Colonic mucosa (tissue), 4 donors: ENCODE data around the gene CPT1A. TPM values are rescaled to one million over a fixed set of nuclear protein-coding genes. Genes with fewer than 3 reads are reported as not detected.

Source experiments
- DNase-seq: peaks from one replicate; pipeline ENCODE4 v3.0.0-alpha.2; 2020
- H3K27ac ChIP-seq: fragments of 200-600 bp; one replicate; pipeline ENCODE4 v1.8.0; 2021
- H3K27me3 ChIP-seq: fragments of 200-600 bp; one replicate; pipeline ENCODE4 v1.8.0; 2021
- H3K36me3 ChIP-seq: fragments of 200-600 bp; one replicate; pipeline ENCODE4 v1.8.0; 2021
- H3K4me1 ChIP-seq: fragments of 200-600 bp; one replicate; pipeline ENCODE4 v1.8.0; 2021; ENCODE audit warnings: mild to moderate bottlenecking
- H3K4me3 ChIP-seq: fragments of 200-600 bp; one replicate; pipeline ENCODE4 v1.8.0; 2021
- H3K9ac ChIP-seq, 2 donors: one replicate each; pipeline ENCODE4 v1.7.0; 2013; ENCODE audit warnings: control low read depth in 2 of 2, low read depth in 2 of 2, low read length in 2 of 2
- H3K9me3 ChIP-seq: fragments of 200-600 bp; one replicate; pipeline ENCODE4 v1.8.0; 2021
- intact Hi-C: fragments of 100-400 bp; cut with DNase I; formaldehyde crosslinking; loops from one replicate; pipeline ENCODE4 v1.14.1; 2022
- total RNA-seq, 2 donors: library from RNA; stranded (reverse); fragmentation: NEBNext Ultra II Directional in 1 of 2; extraction: Animal tissue kit (Norgen Biotek cat#: 25700) in 1 of 2; gene quantifications; one replicate each; pipeline ENCODE4 v1.2.1, GENCODE V29; 2021
- TF ChIP-seq, protein P1 (sequence below): fragments of 200-600 bp; IDR thresholded peaks from one replicate; pipeline ENCODE4 v1.8.0; 2022; ENCODE audit warnings: antibody characterized with exemption, mild to moderate bottlenecking
- donor health status: healthy.
- donor health status: DM: no; HTN: no; CAD: no.
- donor health status: DM: no; HTN: no; CAD: no.

The CPT1A gene
- total RNA-seq, 2 donors from 2014 or later = 197 to 213 TPM

DNA sequence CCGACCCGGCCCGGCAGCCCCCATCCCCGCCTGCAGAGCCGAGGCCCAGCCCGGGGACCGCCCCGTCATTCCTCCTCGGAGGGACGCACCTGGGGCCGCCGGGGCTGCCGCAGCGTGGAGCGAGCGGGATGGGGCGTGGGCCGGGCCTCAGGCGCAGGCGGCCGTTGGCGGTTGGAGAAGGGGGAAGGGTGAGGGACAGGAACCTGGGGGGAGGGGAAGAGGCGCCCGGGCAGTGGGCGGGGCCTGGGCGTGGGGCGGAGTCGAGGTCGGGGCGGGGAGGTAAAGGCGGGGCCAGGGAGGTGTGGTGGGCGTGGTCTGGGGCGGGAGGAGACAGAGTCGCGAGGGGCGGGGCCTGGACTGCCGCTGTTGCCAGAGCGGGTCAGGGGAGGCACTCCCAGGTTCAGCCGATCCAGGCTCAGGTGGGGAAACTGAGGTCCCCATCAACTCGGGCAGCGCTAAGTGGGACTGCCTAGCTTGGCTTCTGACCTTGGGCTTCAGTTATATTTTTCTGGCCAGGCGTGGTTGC, 90.3 kb downstream of the CPT1A start, which contains the start of gene TESMIN:
TSS of gene TESMIN (minus strand) at position 190 of the 526 bp plus-strand sequence. CDS start 860 bp downstream, outside the sequence.
- DNase-seq = peak; percentile 98
- Histone ChIP-seq H3K9me3 (no peaks in the 10 kb centered on the region), H3K4me1 (no peaks in the 10 kb centered on the region), H3K9ac (peak within 1 kb of the TSS in 1 of 2 donors; percentile 72), H3K4me3 (peak within 1 kb of the TSS; percentile 54), H3K27ac (no peak within 1 kb of the TSS), H3K27me3 (no peaks in the 10 kb centered on the region), H3K36me3 (no peaks in the 10 kb centered on the region)
- intact Hi-C loops = no loop called here
- TF ChIP-seq, protein P1, sequence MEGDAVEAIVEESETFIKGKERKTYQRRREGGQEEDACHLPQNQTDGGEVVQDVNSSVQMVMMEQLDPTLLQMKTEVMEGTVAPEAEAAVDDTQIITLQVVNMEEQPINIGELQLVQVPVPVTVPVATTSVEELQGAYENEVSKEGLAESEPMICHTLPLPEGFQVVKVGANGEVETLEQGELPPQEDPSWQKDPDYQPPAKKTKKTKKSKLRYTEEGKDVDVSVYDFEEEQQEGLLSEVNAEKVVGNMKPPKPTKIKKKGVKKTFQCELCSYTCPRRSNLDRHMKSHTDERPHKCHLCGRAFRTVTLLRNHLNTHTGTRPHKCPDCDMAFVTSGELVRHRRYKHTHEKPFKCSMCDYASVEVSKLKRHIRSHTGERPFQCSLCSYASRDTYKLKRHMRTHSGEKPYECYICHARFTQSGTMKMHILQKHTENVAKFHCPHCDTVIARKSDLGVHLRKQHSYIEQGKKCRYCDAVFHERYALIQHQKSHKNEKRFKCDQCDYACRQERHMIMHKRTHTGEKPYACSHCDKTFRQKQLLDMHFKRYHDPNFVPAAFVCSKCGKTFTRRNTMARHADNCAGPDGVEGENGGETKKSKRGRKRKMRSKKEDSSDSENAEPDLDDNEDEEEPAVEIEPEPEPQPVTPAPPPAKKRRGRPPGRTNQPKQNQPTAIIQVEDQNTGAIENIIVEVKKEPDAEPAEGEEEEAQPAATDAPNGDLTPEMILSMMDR = no peak

DNA sequence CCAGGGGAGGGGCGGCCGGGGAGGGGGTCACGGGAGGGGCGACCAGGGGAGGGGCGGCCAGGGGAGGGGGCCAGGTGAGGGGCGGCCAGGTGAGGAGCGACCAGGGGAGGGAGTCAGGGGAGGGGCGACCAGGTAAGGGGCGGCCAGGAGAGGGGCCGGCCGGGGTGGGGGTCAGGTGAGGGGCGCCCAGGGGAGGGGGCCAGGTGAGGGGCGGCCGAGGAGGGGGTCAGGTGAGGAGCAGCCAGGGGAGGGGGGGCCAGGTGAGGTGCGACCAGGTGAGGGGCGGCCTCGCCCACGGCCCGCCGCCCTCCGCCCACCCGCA, 90.8 kb downstream of the CPT1A start:
- H3K4me3 ChIP-seq = peak overlapping the region; percentile 54

DNA sequence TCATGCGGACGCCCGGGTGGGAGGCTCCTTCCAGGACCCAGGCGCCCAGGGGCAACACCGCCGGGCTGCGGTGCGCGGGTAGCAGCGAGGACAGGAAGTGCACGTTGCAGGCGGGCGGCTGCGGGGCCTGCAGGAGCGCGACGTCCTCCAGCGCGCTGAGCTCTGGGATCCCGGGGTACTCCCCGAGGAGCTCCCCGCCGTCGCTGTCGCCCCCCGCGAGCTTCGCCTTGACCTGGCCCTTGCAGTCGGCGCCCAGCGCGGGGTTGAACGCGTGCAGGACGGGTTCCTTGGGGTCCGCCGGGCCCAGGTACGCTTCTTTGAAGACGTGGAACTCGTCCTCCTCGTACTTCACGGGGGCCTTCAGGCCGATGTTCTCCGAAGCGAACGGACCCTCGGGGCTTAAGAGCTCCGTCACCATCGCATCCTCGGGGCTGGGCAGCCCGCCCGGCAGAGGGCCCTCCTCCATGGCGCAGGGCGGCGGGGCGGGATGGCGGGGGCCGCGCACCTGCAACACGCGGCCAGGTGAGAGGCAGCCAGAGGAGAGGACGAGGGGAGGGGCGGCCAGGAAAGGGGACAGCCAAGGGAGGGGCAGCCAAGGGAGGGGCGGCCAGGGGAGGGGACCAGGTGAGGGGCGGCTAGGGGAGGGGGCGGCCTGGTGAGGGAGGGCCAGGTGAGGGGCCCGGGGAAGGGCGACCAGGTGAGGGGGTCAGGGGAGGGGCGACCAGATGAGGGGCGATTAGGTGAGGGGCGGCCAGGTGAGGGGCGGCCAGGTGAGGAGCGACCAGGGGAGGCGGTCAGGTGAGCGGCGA, 91.3 kb downstream of the CPT1A start:
- no peak overlapping the region for H3K9ac ChIP-seq
- H3K27ac ChIP-seq = no peak overlapping the region
- H3K9me3 ChIP-seq = no peaks in the 10 kb centered on the region
- no peaks in the 10 kb centered on the region for H3K27me3 ChIP-seq
- TF ChIP-seq, protein P1 = no peak
- peak overlapping the region; percentile 0 for H3K4me3 ChIP-seq
- H3K36me3 ChIP-seq = no peaks in the 10 kb centered on the region
- no peaks in the 10 kb centered on the region for H3K4me1 ChIP-seq
- intact Hi-C loops = no loop called here
- no peak for DNase-seq

More for the DNA sequence above, 90.8 kb downstream of the CPT1A start:
- TF ChIP-seq, protein P1 = no peak
- Histone ChIP-seq H3K36me3 (no peaks in the 10 kb centered on the region), H3K9me3 (no peaks in the 10 kb centered on the region), H3K9ac (peak overlapping the region in 1 of 2 donors; percentile 72), H3K27ac (no peak overlapping the region), H3K27me3 (no peaks in the 10 kb centered on the region), H3K4me1 (no peaks in the 10 kb centered on the region)
- no peak for DNase-seq
- intact Hi-C loops = no loop called here

DNA sequence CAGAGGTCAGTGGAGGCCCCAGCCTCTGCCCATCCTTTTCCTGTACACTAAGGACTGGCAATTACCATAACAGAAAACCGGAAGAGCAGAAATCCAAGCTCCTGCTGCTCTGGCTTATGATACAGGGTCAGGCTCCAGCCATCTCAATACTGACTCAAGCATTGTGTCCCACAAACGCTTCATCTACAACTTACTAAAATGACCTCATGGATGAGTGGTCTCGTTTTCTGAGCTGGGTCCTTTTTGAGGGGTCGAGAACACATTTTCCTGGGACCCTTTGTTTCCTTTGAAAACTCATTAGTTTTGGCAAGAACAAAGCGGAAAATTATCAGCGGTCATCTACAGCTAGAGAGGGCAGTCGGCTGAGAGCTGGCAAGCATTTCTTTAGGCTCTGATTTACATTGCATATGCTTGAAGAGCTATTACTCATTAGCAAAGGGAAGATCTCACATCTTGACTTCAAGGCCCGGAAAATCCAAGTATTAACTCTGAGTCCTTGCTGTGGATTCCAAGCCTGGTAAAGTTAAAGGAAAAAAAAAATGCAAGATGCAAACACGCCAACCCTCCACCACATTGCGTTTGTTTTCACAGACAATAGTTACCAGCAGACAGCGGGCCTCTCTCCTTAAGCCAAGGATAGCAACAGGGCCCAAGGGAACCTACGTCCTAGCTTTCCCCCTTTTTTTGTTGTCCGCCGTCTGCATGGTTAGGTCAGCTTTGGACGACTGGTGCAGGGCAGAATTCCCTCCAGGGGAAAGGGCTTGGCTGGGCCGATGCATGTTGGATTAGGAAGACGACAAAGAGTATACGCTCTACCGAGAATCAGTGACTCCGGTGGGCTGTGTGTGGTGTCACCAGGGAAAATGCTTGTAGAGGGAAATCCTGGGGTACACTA, 92.2 kb downstream of the CPT1A start:
- H3K4me3 ChIP-seq = no peak overlapping the region
- no peaks in the 10 kb centered on the region for H3K27me3 ChIP-seq
- intact Hi-C loops = no loop called here
- no peaks in the 10 kb centered on the region for H3K4me1 ChIP-seq
- H3K36me3 ChIP-seq = no peaks in the 10 kb centered on the region
- no peaks in the 10 kb centered on the region for H3K9me3 ChIP-seq
- no peak overlapping the region for H3K27ac ChIP-seq
- DNase-seq = no peak
- TF ChIP-seq, protein P1 = no peak
- no peak overlapping the region for H3K9ac ChIP-seq

DNA sequence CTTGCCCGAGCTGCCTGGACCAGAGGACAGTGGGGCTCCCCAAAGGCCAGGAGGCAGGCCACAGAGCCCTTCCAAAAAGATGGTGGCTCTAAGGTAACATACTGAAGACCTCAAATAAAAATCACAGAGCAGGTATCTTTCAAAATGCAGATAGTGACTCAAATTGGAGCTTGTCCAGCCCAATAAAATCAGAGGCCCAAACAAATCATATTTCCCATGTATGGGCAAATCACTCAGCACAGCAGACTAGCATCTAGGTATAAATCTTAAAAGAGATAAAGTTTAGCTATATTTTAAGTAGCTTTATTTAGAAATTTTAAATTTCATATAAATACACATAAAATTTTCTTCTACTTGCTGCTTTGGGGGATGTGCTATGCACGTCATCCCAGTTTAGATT, 93.7 kb downstream of the CPT1A start:
- no peak for DNase-seq
- Histone ChIP-seq H3K9me3 (no peaks in the 10 kb centered on the region), H3K9ac (no peak overlapping the region), H3K4me1 (no peaks in the 10 kb centered on the region), H3K27ac (no peak overlapping the region), H3K27me3 (no peaks in the 10 kb centered on the region), H3K36me3 (no peaks in the 10 kb centered on the region), H3K4me3 (no peak overlapping the region)
- intact Hi-C loops = no loop called here
- TF ChIP-seq, protein P1 = no peak
